H1 (cell line): ENCODE results near the gene RBM20. TPM values are rescaled to one million over a fixed set of nuclear protein-coding genes. Genes with fewer than 3 reads are reported as not detected.

Experiments used
- CTCF ChIA-PET: fragments of 300-600 bp; sonication (Branson Sonifier 250); formaldehyde crosslinking; loops from one replicate; lab custom pipeline; 2021; ENCODE audit not compliant: partially characterized antibody; lab: Charles Lee
- POLR2A ChIA-PET: fragments of 300-600 bp; sonication (Branson Sonifier 250); formaldehyde crosslinking; loops from one replicate; lab custom pipeline; 2021; ENCODE audit warnings: inconsistent platforms; ENCODE audit not compliant: partially characterized antibody; lab: Charles Lee
- DNase-seq, 2 experiments: peaks; one replicate each; pipeline versions ENCODE4 v3.0.0 to v3.0.0-alpha.2; 2010 to 2022; ENCODE audit warnings: low spot score in 2 of 2, low read depth in 1 of 2, mixed read lengths in 1 of 2
- FAIRE-seq: peaks from 2 replicates; lab custom pipeline; 2011; peaks lifted over from hg19 to GRCh38; lab: Jason Lieb, UNC
- H2AFZ ChIP-seq: 2 replicates; pipeline ENCODE4 v1.8.1; 2012; ENCODE audit warnings: low read length, inconsistent platforms
- H2AK5ac ChIP-seq: 2 replicates; pipeline ENCODE4 v1.6.1; 2013; ENCODE audit warnings: low read depth, low read length
- H2BK120ac ChIP-seq: replicated peaks from 2 replicates; pipeline ENCODE3; 2013; ENCODE audit warnings: low read depth, low read length, inconsistent platforms
- H2BK12ac ChIP-seq: 2 replicates; pipeline ENCODE4 v1.6.1; 2013; ENCODE audit warnings: low read depth, low read length
- H2BK15ac ChIP-seq: 2 replicates; pipeline ENCODE4 v1.6.1; 2013; ENCODE audit warnings: low read length
- H2BK20ac ChIP-seq: 2 replicates; pipeline ENCODE4 v1.6.1; 2013; ENCODE audit warnings: low read length
- H2BK5ac ChIP-seq: 2 replicates; pipeline ENCODE4 v1.6.1; 2013; ENCODE audit warnings: low read depth, low read length
- H3K14ac ChIP-seq: 2 replicates; pipeline ENCODE4 v1.6.1; 2013; ENCODE audit warnings: inconsistent platforms; ENCODE audit not compliant: insufficient read length
- H3K18ac ChIP-seq: 2 replicates; pipeline ENCODE4 v1.6.1; 2013; ENCODE audit warnings: low read length; ENCODE audit errors: extremely low read depth
- H3K23ac ChIP-seq: 2 replicates; pipeline ENCODE4 v1.6.1; 2013; ENCODE audit warnings: inconsistent platforms; ENCODE audit not compliant: insufficient read length
- H3K23me2 ChIP-seq: 2 replicates; pipeline ENCODE4 v1.6.1; 2013; ENCODE audit warnings: low read depth, low read length
- H3K27ac ChIP-seq: 2 replicates; pipeline ENCODE4 v1.6.1; 2011; ENCODE audit warnings: low read depth, low read length, inconsistent platforms
- H3K27me3 ChIP-seq, 4 experiments: replicated peaks in 1 of 4; 1 replicate in 1 of 4; 2 replicates in 3 of 4; pipeline versions ENCODE4 v1.6.1 to v1.8.1; 2011 to 2013; ENCODE audit warnings: low read length in 3 of 4, mild to moderate bottlenecking in 3 of 4, inconsistent platforms in 2 of 4, mixed read lengths in 2 of 4, moderate library complexity in 1 of 4; ENCODE audit not compliant: control insufficient read depth in 3 of 4, insufficient read depth in 3 of 4; ENCODE audit errors: extremely low read depth in 1 of 4
- H3K36me3 ChIP-seq, 4 experiments: 2 replicates each; pipeline versions ENCODE4 v1.6.1 to v1.8.1; 2011 to 2013; ENCODE audit warnings: mild to moderate bottlenecking in 4 of 4, low read length in 3 of 4, moderate library complexity in 2 of 4, control low read depth in 1 of 4, inconsistent platforms in 1 of 4; ENCODE audit not compliant: insufficient read depth in 4 of 4, control insufficient read depth in 2 of 4
- H3K4ac ChIP-seq: replicated peaks from 2 replicates; pipeline ENCODE3; 2013; ENCODE audit warnings: low read length, low read depth, mixed read lengths, inconsistent platforms; ENCODE audit not compliant: insufficient read length
- H3K4me1 ChIP-seq, 4 experiments: replicated peaks in 1 of 4; 1 replicate in 1 of 4; 2 replicates in 3 of 4; pipeline versions ENCODE4 v1.6.1 to v1.8.1; 2011 to 2013; ENCODE audit warnings: low read length in 3 of 4, inconsistent platforms in 2 of 4, mixed read lengths in 1 of 4; ENCODE audit not compliant: insufficient read depth in 4 of 4, control insufficient read depth in 3 of 4
- H3K4me2 ChIP-seq, 2 experiments: 2 replicates each; pipeline versions ENCODE4 v1.6.1 to v1.8.1; 2011 to 2013; ENCODE audit warnings: low read depth in 2 of 2, low read length in 2 of 2, control low read depth in 1 of 2, inconsistent platforms in 1 of 2, mild to moderate bottlenecking in 1 of 2; ENCODE audit not compliant: insufficient read depth in 1 of 2
- H3K4me3 ChIP-seq, 4 experiments: fragments of 200-600, 300-600 bp in 1 of 4; sonication (generic), shearing (Covaris generic), sonication (Bioruptor Twin) in 1 of 4; 2 replicates each; pipeline versions ENCODE4 v1.5.1 to v1.8.1; 2011 to 2016; ENCODE audit warnings: low read length in 4 of 4, low read depth in 3 of 4, control low read depth in 2 of 4, inconsistent platforms in 2 of 4, mild to moderate bottlenecking in 2 of 4, mixed read lengths in 1 of 4, moderate library complexity in 1 of 4; ENCODE audit not compliant: insufficient read depth in 2 of 4; ENCODE audit errors: extremely low read depth in 1 of 4
- H3K56ac ChIP-seq: replicated peaks from 2 replicates; pipeline ENCODE3; 2013; ENCODE audit warnings: low read depth, mild to moderate bottlenecking, mixed read lengths, low read length, inconsistent platforms; ENCODE audit not compliant: insufficient read length
- H3K79me1 ChIP-seq: 2 replicates; pipeline ENCODE4 v1.6.1; 2013; ENCODE audit warnings: low read depth, low read length, control low read depth
- H3K79me2 ChIP-seq, 2 experiments: 2 replicates each; pipeline versions ENCODE4 v1.6.1 to v1.8.1; 2012 to 2013; ENCODE audit warnings: low read length in 2 of 2, mild to moderate bottlenecking in 2 of 2, inconsistent platforms in 1 of 2; ENCODE audit not compliant: insufficient read depth in 2 of 2, control insufficient read depth in 1 of 2
- H3K9ac ChIP-seq, 4 experiments: replicated peaks in 1 of 4; 1 replicate in 1 of 4; 2 replicates in 3 of 4; pipeline versions ENCODE4 v1.6.1 to v1.8.1; 2011 to 2013; ENCODE audit warnings: low read depth in 3 of 4, low read length in 3 of 4, control low read depth in 2 of 4, mild to moderate bottlenecking in 2 of 4, moderate library complexity in 2 of 4, inconsistent platforms in 1 of 4; ENCODE audit errors: extremely low read depth in 1 of 4
- H3K9me3 ChIP-seq, 2 experiments: 2 replicates each; pipeline versions ENCODE4 v1.6.1 to v1.8.1; 2012 to 2013; ENCODE audit warnings: mild to moderate bottlenecking in 2 of 2, moderate library complexity in 2 of 2, control low read depth in 1 of 2, inconsistent platforms in 1 of 2, low read depth in 1 of 2, low read length in 1 of 2, mixed read lengths in 1 of 2; ENCODE audit not compliant: insufficient read depth in 2 of 2
- H4K20me1 ChIP-seq, 2 experiments: replicated peaks in 1 of 2; 2 replicates each; pipeline versions ENCODE3 to v1.8.1; 2011 to 2013; ENCODE audit warnings: inconsistent platforms in 2 of 2, low read length in 2 of 2, mild to moderate bottlenecking in 1 of 2; ENCODE audit not compliant: insufficient read depth in 2 of 2, control insufficient read depth in 1 of 2
- H4K5ac ChIP-seq: 2 replicates; pipeline ENCODE4 v1.6.1; 2013; ENCODE audit warnings: low read length, low read depth, mixed read lengths, inconsistent platforms; ENCODE audit not compliant: insufficient read length
- H4K8ac ChIP-seq: 2 replicates; pipeline ENCODE4 v1.8.0; 2013; ENCODE audit warnings: mild to moderate bottlenecking, moderate library complexity, low read length, inconsistent platforms; ENCODE audit not compliant: insufficient read depth; ENCODE audit errors: extremely low read depth
- H4K91ac ChIP-seq: replicated peaks from 2 replicates; pipeline ENCODE3; 2013; ENCODE audit warnings: low read length, mixed read lengths, inconsistent platforms; ENCODE audit not compliant: insufficient read length
- CBX8 ChIP-seq: fragments of 300-800, 300-1000 bp; sonication (generic); IDR thresholded peaks from 2 replicates; pipeline ENCODE4 v1.7.1; 2016; ENCODE audit warnings: low read depth, low read length, borderline replicate concordance
- CHD1 ChIP-seq: IDR thresholded peaks from 2 replicates; pipeline ENCODE4 v1.6.1; 2012; ENCODE audit warnings: low read depth, low read length, improper control_type of control experiment
- EZH2 ChIP-seq: fragments of 200-600 bp; sonication (generic); IDR thresholded peaks from 2 replicates; pipeline ENCODE4 v1.7.1; 2012; ENCODE audit warnings: low read depth, mild to moderate bottlenecking, moderate library complexity, low read length, inconsistent platforms; ENCODE audit not compliant: severe bottlenecking
- GTF2F1 ChIP-seq: IDR thresholded peaks from 2 replicates; pipeline ENCODE4 v1.6.1; 2012; ENCODE audit warnings: low read depth, low read length, improper control_type of control experiment, borderline replicate concordance
- SIRT6 ChIP-seq: IDR thresholded peaks from one replicate; pipeline ENCODE4 v1.7.1; 2012; ENCODE audit warnings: low read length, inconsistent platforms
- SUZ12 ChIP-seq: fragments of 200-600 bp; sonication (generic); IDR thresholded peaks from 2 replicates; pipeline ENCODE4 v1.6.1; 2012; ENCODE audit warnings: mild to moderate bottlenecking, inconsistent platforms, low read length, moderate library complexity, mixed read lengths
- TBP ChIP-seq: IDR thresholded peaks from 2 replicates; pipeline ENCODE4 v1.6.1; 2011; ENCODE audit warnings: low read depth, low read length, improper control_type of control experiment
- WGBS, 2 experiments: shearing (Covaris generic) in 1 of 2; methylation state at CpG; one replicate each; pipeline versions ENCODE4 v1.1.6 to v1.1.7; 2013 to 2015; ENCODE audit warnings: low lambda C conversion rate in 2 of 2, mixed read lengths in 2 of 2, inconsistent platforms in 1 of 2, low coverage in 1 of 2, missing lambda C conversion rate in 1 of 2; ENCODE audit not compliant: insufficient replicate concordance in 2 of 2, insufficient coverage in 1 of 2, insufficient read length in 1 of 2; ENCODE audit errors: extremely low coverage in 1 of 2, missing lambda C conversion rate in 1 of 2; 5-methylcytosine and 5-hydroxymethylcytosine counted together
- polyA plus RNA-seq, 7 experiments: library from polyadenylated mRNA; depleted of rRNA in 3 of 7; stranded (reverse) in 5 of 7; unstranded in 2 of 7; fragments of >200 nt in 5 of 7; fragments of 200-250 nt in 2 of 7; gene quantifications; 1 replicate in 5 of 7; 2 replicates in 1 of 7; 4 replicates in 1 of 7; pipeline versions ENCODE4 v1.2.1 to v1.2.3, GENCODE V29; 2011 to 2013; ENCODE audit warnings: missing spikeins in 2 of 7, mixed read lengths in 2 of 7
- total RNA-seq: library from RNA; stranded (reverse); fragmentation: NEBNext Ultra II Directional; extraction: Animal tissue kit (Norgen Biotek cat#: 25700); gene quantifications from 2 replicates; pipeline ENCODE4 v1.2.1, GENCODE V29; 2021
- TF ChIP-seq, protein P1 (sequence below): IDR thresholded peaks from 2 replicates; pipeline ENCODE4 v1.6.1; 2011; ENCODE audit warnings: low read depth, mild to moderate bottlenecking, low read length; ENCODE audit not compliant: insufficient read depth

Gene RBM20
- total and polyA plus RNA-seq, 2 of the 8 experiments (the other 6 are each of a cell fraction or from before 2014, with no cell fraction given) = 0.05 to 0.63 TPM

- H3K23ac ChIP-seq = no peak overlapping the region
- H2AK5ac ChIP-seq = no peak overlapping the region
- H3K27me3 ChIP-seq = no peaks in the 10 kb centered on the region
- H3K79me2 ChIP-seq = no peaks in the 10 kb centered on the region
- ChIA-PET POLR2A (no interaction called here), CTCF (no interaction called here)
- no peak overlapping the region for H2BK12ac ChIP-seq
- H3K18ac ChIP-seq = no peak overlapping the region
- H3K14ac ChIP-seq = no peak overlapping the region
- FAIRE-seq (no peak), DNase-seq (no peak)
- no peak overlapping the region for H3K4me2 ChIP-seq
- no peak overlapping the region for H2BK20ac ChIP-seq
- H3K4me1 ChIP-seq = no peaks in the 10 kb centered on the region
- TF ChIP-seq TBP = no peak
- no peak for TF ChIP-seq SIRT6
- no peak for TF ChIP-seq EZH2
- no peak for TF ChIP-seq GTF2F1
- TF ChIP-seq SUZ12 = no peak
- TF ChIP-seq, protein P1, sequence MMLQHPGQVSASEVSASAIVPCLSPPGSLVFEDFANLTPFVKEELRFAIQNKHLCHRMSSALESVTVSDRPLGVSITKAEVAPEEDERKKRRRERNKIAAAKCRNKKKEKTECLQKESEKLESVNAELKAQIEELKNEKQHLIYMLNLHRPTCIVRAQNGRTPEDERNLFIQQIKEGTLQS = no peak
- no peak for TF ChIP-seq CBX8
- no peak for TF ChIP-seq CHD1
- no peak overlapping the region for H3K4me3 ChIP-seq
- no peaks in the 10 kb centered on the region for H3K79me1 ChIP-seq
- no peak overlapping the region for H2BK15ac ChIP-seq
- no peak overlapping the region for H4K5ac ChIP-seq
- H2BK120ac ChIP-seq = no peak overlapping the region
- H4K20me1 ChIP-seq = no peaks in the 10 kb centered on the region
- no peak overlapping the region for H3K56ac ChIP-seq
- no peak overlapping the region for H3K4ac ChIP-seq
- H3K9ac ChIP-seq = no peak overlapping the region
- H4K91ac ChIP-seq = no peak overlapping the region
- H2BK5ac ChIP-seq = no peak overlapping the region
- H4K8ac ChIP-seq = no peak overlapping the region
- H3K9me3 ChIP-seq = no peaks in the 10 kb centered on the region
- H3K36me3 ChIP-seq = no peaks in the 10 kb centered on the region
- WGBS, 2 experiments = 92% methylated on average over 6 of the region's 6 CpGs; no CpG with 5 or more reads in 1 of the 2 experiments
- H3K23me2 ChIP-seq = no peaks in the 10 kb centered on the region
- no peak overlapping the region for H2AFZ ChIP-seq
- no peak overlapping the region for H3K27ac ChIP-seq
Observed at GRCh38 chr10:110847374-110847773, 203.2 kb downstream of the RBM20 start.
